HG03432 (cell line): ENCODE data around the gene UGGT1.

Experiments used
- ATAC-seq: cut with Tn5 transposase; IDR thresholded peaks from one replicate; pipeline ENCODE4 v1.9.1; 2021; ENCODE audit warnings: mild to moderate bottlenecking, moderate library complexity; ENCODE audit not compliant: unreplicated experiment

UGGT1 gene

GRCh38 chr2:128109243-128109642 lies 18.2 kb downstream of the UGGT1 start:
- no peak for ATAC-seq

GRCh38 chr2:128115921-128116623 lies 25.1 kb downstream of the UGGT1 start:
- no peak for ATAC-seq

- ATAC-seq = no peak
Observed at GRCh38 chr2:128134573-128134972, 43.6 kb downstream of the UGGT1 start.

- no peak for ATAC-seq
Observed at GRCh38 chr2:128137094-128137616, 46.2 kb downstream of the UGGT1 start.

GRCh38 chr2:128139624-128140023 lies 48.6 kb downstream of the UGGT1 start:
- ATAC-seq = no peak

- no peak for ATAC-seq
Observed at GRCh38 chr2:128145651-128146050, 54.7 kb downstream of the UGGT1 start.

GRCh38 chr2:128153786-128154185 lies 62.8 kb downstream of the UGGT1 start:
- ATAC-seq = no peak

- no peak for ATAC-seq
Observed at GRCh38 chr2:128154225-128154624, 63.2 kb downstream of the UGGT1 start.

GRCh38 chr2:128155970-128156369 lies 65.0 kb downstream of the UGGT1 start:
- ATAC-seq = no peak

GRCh38 chr2:128156812-128157211 lies 65.8 kb downstream of the UGGT1 start:
- ATAC-seq = no peak

- no peak for ATAC-seq
Observed at GRCh38 chr2:128157644-128158043, 66.6 kb downstream of the UGGT1 start.

- ATAC-seq = no peak
Observed at GRCh38 chr2:128158176-128158575, 67.2 kb downstream of the UGGT1 start.

GRCh38 chr2:128159437-128159836 lies 68.4 kb downstream of the UGGT1 start:
- ATAC-seq = no peak

- ATAC-seq = no peak
Observed at GRCh38 chr2:128160616-128161275, 69.7 kb downstream of the UGGT1 start.

- no peak for ATAC-seq
Observed at GRCh38 chr2:128162266-128162665, 71.3 kb downstream of the UGGT1 start.

- ATAC-seq = no peak
Observed at GRCh38 chr2:128164311-128164710, 73.3 kb downstream of the UGGT1 start.

GRCh38 chr2:128166746-128167353 lies 75.8 kb downstream of the UGGT1 start:
- ATAC-seq = no peak

- no peak for ATAC-seq
Observed at GRCh38 chr2:128169094-128169493, 78.1 kb downstream of the UGGT1 start.

- ATAC-seq = no peak
Observed at GRCh38 chr2:128169497-128169896, 78.5 kb downstream of the UGGT1 start.

GRCh38 chr2:128169933-128170709 lies 79.1 kb downstream of the UGGT1 start:
- ATAC-seq = no peak

- ATAC-seq = no peak
Observed at GRCh38 chr2:128170776-128171175, 79.8 kb downstream of the UGGT1 start.
